A549 (cell line): Measurements from ENCODE around the gene TRIM69.

ENCODE experiments used
- JUNB ChIP-seq: fragments of >200 bp; sonication (Bioruptor Twin); formaldehyde crosslinking; IDR thresholded peaks from 2 replicates; pipeline ENCODE4 v1.6.1; 2016
- POLR2AphosphoS2 ChIP-seq: conservative IDR thresholded peaks from 2 replicates; pipeline ENCODE4 v1.6.1; 2012; ENCODE audit warnings: low read length, improper control_type of control experiment, inconsistent platforms
- ZNF302 ChIP-seq: fragments of 250-450 bp; sonication (Bioruptor Pico); IDR thresholded peaks from 2 replicates; pipeline ENCODE4 v1.9.0; 2021; ENCODE audit warnings: inconsistent platforms, mild to moderate bottlenecking, moderate library complexity

- TF ChIP-seq JUNB (no peak), POLR2AphosphoS2 (no peak), ZNF302 (CRISPR knock-in tag) (no peak)
These were observed 76.9 kb downstream of the TRIM69 start for GRCh38 chr15:44813231-44813630.
